HepG2 (cell line): Measurements from ENCODE around the gene HIVEP2. TPM values are rescaled to one million over a fixed set of nuclear protein-coding genes. Genes with fewer than 3 reads are reported as not detected.

Experiments used
- ATAC-seq: fragments of 200-7000 bp; cut with Tn5 transposase; 3 replicates; pipeline ENCODE4 v1.9.1; 2020; ENCODE audit warnings: mild to moderate bottlenecking, moderate library complexity
- BruUV-seq: library from RNA; stranded (reverse); fragments of 400-500 nt; replicated peaks from 2 replicates; lab custom pipeline; 2021; lab: Mats Ljungman, UMichigan
- CTCF ChIA-PET: fragments of 300-600 bp; formaldehyde crosslinking; extraction: SDS; loops from one replicate; lab custom pipeline; 2021; ENCODE audit warnings: low total read pairs, inconsistent platforms, low intra/inter-chr PET ratio; lab: Yijun Ruan, JAX
- POLR2A ChIA-PET: fragments of 350-600 bp; sonication (Branson Sonifier 250); formaldehyde crosslinking; loops from one replicate; lab custom pipeline; 2020; ENCODE audit warnings: antibody characterized with exemption, inconsistent platforms; lab: Yijun Ruan, JAX
- DNase-seq: peaks from one replicate; pipeline ENCODE4 v3.0.0-alpha.2; 2015; ENCODE audit warnings: low spot score
- FAIRE-seq: peaks from 3 replicates; lab custom pipeline; 2011; peaks lifted over from hg19 to GRCh38; lab: Jason Lieb, UNC
- H2AFZ ChIP-seq: one replicate; pipeline ENCODE4 v1.6.1; 2011; ENCODE audit warnings: low read length, inconsistent platforms
- H3K27ac ChIP-seq: fragments of 300-600 bp; 3 replicates; pipeline ENCODE4 v1.8.0; 2011; ENCODE audit warnings: mixed run types, mild to moderate bottlenecking, mixed read lengths, low read length, inconsistent platforms; ENCODE audit not compliant: insufficient read depth; ENCODE audit errors: extremely low read length
- H3K27me3 ChIP-seq, 2 experiments: fragments of 200-600 bp in 1 of 2; 2 replicates in 1 of 2; 3 replicates in 1 of 2; pipeline versions ENCODE4 v1.6.0 to v1.8.0; 2011; ENCODE audit warnings: low read length in 2 of 2, mild to moderate bottlenecking in 2 of 2, moderate library complexity in 2 of 2, inconsistent platforms in 1 of 2; ENCODE audit not compliant: insufficient read depth in 2 of 2, control insufficient read depth in 1 of 2
- H3K36me3 ChIP-seq, 2 experiments: fragments of 200-600 bp in 1 of 2; replicated peaks in 1 of 2; 2 replicates in 1 of 2; 3 replicates in 1 of 2; pipeline versions ENCODE4 v1.5.1 to v1.8.0; 2011; ENCODE audit warnings: low read length in 2 of 2, inconsistent platforms in 1 of 2; ENCODE audit not compliant: insufficient read depth in 2 of 2, control insufficient read depth in 1 of 2
- H3K4me1 ChIP-seq: 2 replicates; pipeline ENCODE4 v1.5.1; 2012; ENCODE audit warnings: low read length, inconsistent platforms; ENCODE audit not compliant: insufficient read depth
- H3K4me2 ChIP-seq: 2 replicates; pipeline ENCODE4 v1.6.0; 2011; ENCODE audit warnings: low read depth, low read length, inconsistent platforms
- H3K4me3 ChIP-seq, 3 experiments: fragments of 200-600 bp in 1 of 3; sonication (generic), shearing (Covaris generic) in 1 of 3; replicated peaks in 1 of 3; 2 replicates each; pipeline ENCODE4 v1.5.1; 2011 to 2016; ENCODE audit warnings: low read length in 3 of 3, inconsistent platforms in 2 of 3, low read depth in 2 of 3, mild to moderate bottlenecking in 2 of 3, control low read depth in 1 of 3, mixed read lengths in 1 of 3; ENCODE audit not compliant: insufficient read depth in 1 of 3
- H3K79me2 ChIP-seq: one replicate; pipeline ENCODE4 v1.6.1; 2011; ENCODE audit warnings: low read length, inconsistent platforms; ENCODE audit not compliant: insufficient read depth
- H3K9ac ChIP-seq: 2 replicates; pipeline ENCODE4 v1.6.0; 2011; ENCODE audit warnings: mild to moderate bottlenecking, low read depth, low read length, inconsistent platforms; ENCODE audit not compliant: insufficient read depth
- H3K9me3 ChIP-seq: 2 replicates; pipeline ENCODE4 v1.5.1; 2012; ENCODE audit warnings: mild to moderate bottlenecking, low read length
- H4K20me1 ChIP-seq: 2 replicates; pipeline ENCODE4 v1.6.0; 2011; ENCODE audit warnings: inconsistent platforms, mild to moderate bottlenecking, low read length, moderate library complexity; ENCODE audit not compliant: insufficient read depth
- ATF7 ChIP-seq, 2 experiments: fragments of 450-650 bp in 1 of 2; sonication (generic) in 1 of 2; formaldehyde crosslinking in 1 of 2; IDR thresholded peaks; 2 replicates each; pipeline versions ENCODE4 v1.4.0 to v1.6.1; 2016 to 2020; ENCODE audit warnings: antibody characterized with exemption in 1 of 2, mild to moderate bottlenecking in 1 of 2, missing genetic modification reagents in 1 of 2
- CEBPB ChIP-seq: IDR thresholded peaks from 2 replicates; pipeline ENCODE4 v1.6.1; 2011; ENCODE audit warnings: low read depth, low read length, improper control_type of control experiment, borderline replicate concordance
- FOXC1 ChIP-seq: sonication (generic); formaldehyde crosslinking; IDR thresholded peaks from 2 replicates; pipeline ENCODE4 v1.8.0; 2022; ENCODE audit warnings: mild to moderate bottlenecking, missing genetic modification reagents, borderline replicate concordance
- HDAC1 ChIP-seq: sonication (generic); formaldehyde crosslinking; IDR thresholded peaks from 2 replicates; pipeline ENCODE4 v1.5.1; 2020; ENCODE audit warnings: mild to moderate bottlenecking, missing genetic modification reagents
- HNRNPH1 ChIP-seq: fragments of 200-400 bp; formaldehyde crosslinking; optimal IDR thresholded peaks from 2 replicates; pipeline ENCODE3; 2017; ENCODE audit warnings: mild to moderate bottlenecking, low read depth, low read length
- RARG ChIP-seq: sonication (generic); formaldehyde crosslinking; IDR thresholded peaks from 2 replicates; pipeline ENCODE4 v1.4.0; 2020; ENCODE audit warnings: low read depth, mild to moderate bottlenecking, missing genetic modification reagents
- SOX6 ChIP-seq, 2 experiments: fragments of 450-650 bp in 1 of 2; sonication (generic) in 1 of 2; formaldehyde crosslinking in 1 of 2; IDR thresholded peaks; 2 replicates each; pipeline versions ENCODE4 v1.4.0 to v1.6.1; 2017 to 2020; ENCODE audit warnings: antibody characterized with exemption in 1 of 2, mild to moderate bottlenecking in 1 of 2, missing genetic modification reagents in 1 of 2
- XBP1 ChIP-seq: sonication (generic); formaldehyde crosslinking; IDR thresholded peaks from 2 replicates; pipeline ENCODE4 v1.5.0; 2020; ENCODE audit warnings: missing genetic modification reagents
- WGBS: methylation state at CpG from one replicate; pipeline ENCODE4 v1.1.6; 2017; ENCODE audit warnings: low lambda C conversion rate; 5-methylcytosine and 5-hydroxymethylcytosine counted together
- in situ Hi-C: cut with HindIII; loops from 2 replicates; pipeline ENCODE4 v1.10.0; 2017; ENCODE audit warnings: low pct_unique_long_range_greater_than_20kb; ENCODE audit not compliant: extremely low pct_ligation_motif_present
- intact Hi-C: fragments of 100-400 bp; cut with micrococcal nuclease; formaldehyde crosslinking; loops from one replicate; pipeline ENCODE4 v1.10.0; 2022; ENCODE audit not compliant: unreplicated experiment
- polyA plus RNA-seq, 8 experiments: library from polyadenylated mRNA; depleted of rRNA in 3 of 8; stranded (reverse) in 7 of 8; unstranded in 1 of 8; fragments of >200 nt; fragmentation: Illumina TruSeq in 4 of 8; extraction: Trizol in 4 of 8; gene quantifications; 2 replicates each; pipeline versions ENCODE4 v1.2.1 to v1.2.3, GENCODE V29; 2011 to 2016; ENCODE audit warnings: low read depth in 4 of 8, missing spikeins in 1 of 8, mixed read lengths in 1 of 8; ENCODE audit not compliant: insufficient read depth in 1 of 8
- total RNA-seq, 5 experiments: library from RNA; depleted of rRNA; stranded (reverse); fragments of >200 nt; fragmentation: Illumina TruSeq; extraction: Trizol; gene quantifications; 2 replicates each; pipeline ENCODE4 v1.2.3, GENCODE V29; 2016; ENCODE audit warnings: low read depth in 1 of 5
- TF ChIP-seq, protein P1 (sequence below): sonication (generic); formaldehyde crosslinking; IDR thresholded peaks from 2 replicates; pipeline ENCODE4 v1.5.0; 2020; ENCODE audit warnings: mild to moderate bottlenecking, missing genetic modification reagents
- TF ChIP-seq, protein P2 (sequence below): sonication (generic); formaldehyde crosslinking; conservative IDR thresholded peaks from 2 replicates; pipeline ENCODE4 v1.4.0; 2020; ENCODE audit warnings: mild to moderate bottlenecking, missing genetic modification reagents, moderate library complexity

HIVEP2 gene
- total and polyA plus RNA-seq, 2 of the 13 experiments (the other 11 are each of a cell fraction or from before 2014, with no cell fraction given), result 3.4 to 12.9 TPM

DNA sequence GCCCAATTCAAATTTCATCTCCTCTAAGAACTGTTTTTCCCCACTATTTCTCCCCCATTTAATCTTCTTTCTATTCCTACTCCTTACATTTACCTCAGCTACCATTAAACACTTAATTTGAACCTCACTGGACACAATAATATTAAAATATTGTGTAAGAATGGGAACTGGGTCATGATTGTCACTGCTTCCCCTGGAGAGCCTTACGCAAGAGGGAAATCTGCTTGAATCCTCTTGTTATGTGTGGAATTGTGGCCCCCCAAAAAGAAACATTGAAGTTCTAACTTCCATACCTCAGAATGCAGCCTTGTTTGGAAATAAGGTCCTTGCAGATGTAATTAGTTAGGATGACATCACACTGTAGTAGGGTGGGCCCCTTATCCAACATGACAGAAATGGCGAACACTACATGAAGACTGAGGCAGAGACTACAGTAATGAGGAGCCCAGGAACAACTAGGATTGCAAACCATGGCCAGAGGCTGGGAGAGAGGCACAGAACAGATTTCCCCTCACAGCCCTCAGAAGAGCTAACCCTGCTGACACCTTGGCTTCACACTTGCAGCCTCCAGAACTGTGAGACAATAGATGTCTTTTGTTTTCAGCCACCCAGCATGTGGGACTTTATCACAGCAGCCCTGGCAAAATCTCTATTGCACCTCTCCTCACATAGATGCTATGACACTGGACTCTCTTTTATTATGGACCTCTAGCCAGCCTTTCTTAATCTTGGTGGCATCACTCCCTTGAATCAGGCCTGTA is 29.9 kb downstream of the HIVEP2 start:
- BruUV-seq, result no TSS peak
- WGBS, result 99% methylated on average over 2 of the region's 2 CpGs
- Histone ChIP-seq H3K9ac (no peak overlapping the region), H3K36me3 (no peaks in the 10 kb centered on the region), H3K9me3 (no peaks in the 10 kb centered on the region), H3K79me2 (no peaks in the 10 kb centered on the region), H3K27ac (no peak overlapping the region), H2AFZ (no peak overlapping the region), H3K4me1 (no peaks in the 10 kb centered on the region), H3K4me3 (no peak overlapping the region), H3K4me2 (no peak overlapping the region), H3K27me3 (no peaks in the 10 kb centered on the region)
- no peak for ATAC-seq
- intact Hi-C loops (no loop called here), in situ Hi-C loops (no loop called here)
- FAIRE-seq, result no peak
- DNase-seq, result no peak
- CTCF ChIA-PET, result no interaction called here
- POLR2A ChIA-PET, result no interaction called here
- TF ChIP-seq HNRNPH1, result no peak
- TF ChIP-seq ATF7 (IDR thresholded peaks at IDR 0.05), result peak; percentile 47
- TF ChIP-seq ATF7 (CRISPR knock-in tag; IDR thresholded peaks at IDR 0.05), result no peak
- TF ChIP-seq CEBPB, result peak; percentile 65; the same call in 1 of the 2 replicates
- TF ChIP-seq, all 625 proteins: peak for 2
- H4K20me1 ChIP-seq, result no peaks in the 10 kb centered on the region; the same call in 1 of the 2 replicates

DNA sequence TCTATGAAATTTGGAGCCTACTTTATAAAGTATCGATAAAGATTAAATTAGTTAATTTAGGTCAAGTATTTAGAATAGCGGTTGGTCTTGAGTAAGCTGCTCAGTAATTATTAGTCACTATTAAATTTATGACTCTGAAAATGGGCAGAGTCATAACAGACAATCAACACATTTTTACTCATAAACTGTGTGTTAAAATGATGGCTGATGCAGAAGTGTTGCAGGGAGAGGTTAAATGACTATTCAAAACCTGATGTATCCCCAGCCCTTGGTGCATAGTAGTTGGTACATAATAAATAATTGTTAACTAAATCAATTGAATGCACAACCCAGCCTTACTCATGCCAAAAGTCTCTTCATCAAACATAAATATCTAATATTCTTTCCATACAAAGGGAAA is 30.6 kb downstream of the HIVEP2 start:
- FAIRE-seq, result no peak
- CTCF ChIA-PET, result no interaction called here
- Histone ChIP-seq H3K9me3 (no peaks in the 10 kb centered on the region), H3K4me3 (no peak overlapping the region), H3K79me2 (no peaks in the 10 kb centered on the region), H3K4me1 (no peaks in the 10 kb centered on the region), H3K27me3 (no peaks in the 10 kb centered on the region), H3K9ac (no peak overlapping the region), H3K4me2 (no peak overlapping the region), H2AFZ (no peak overlapping the region), H4K20me1 (no peaks in the 10 kb centered on the region; the same call in 1 of the 2 replicates), H3K27ac (no peak overlapping the region), H3K36me3 (no peaks in the 10 kb centered on the region)
- intact Hi-C loops, result no loop called here
- 95% methylated on average over 2 of the region's 2 CpGs for WGBS
- no peak for ATAC-seq
- no peak for DNase-seq
- in situ Hi-C loops, result no loop called here
- no TSS peak for BruUV-seq
- POLR2A ChIA-PET, result no interaction called here
- no peak for TF ChIP-seq XBP1 (CRISPR knock-in tag)
- TF ChIP-seq HDAC1 (CRISPR knock-in tag), result no peak
- TF ChIP-seq, protein P1, sequence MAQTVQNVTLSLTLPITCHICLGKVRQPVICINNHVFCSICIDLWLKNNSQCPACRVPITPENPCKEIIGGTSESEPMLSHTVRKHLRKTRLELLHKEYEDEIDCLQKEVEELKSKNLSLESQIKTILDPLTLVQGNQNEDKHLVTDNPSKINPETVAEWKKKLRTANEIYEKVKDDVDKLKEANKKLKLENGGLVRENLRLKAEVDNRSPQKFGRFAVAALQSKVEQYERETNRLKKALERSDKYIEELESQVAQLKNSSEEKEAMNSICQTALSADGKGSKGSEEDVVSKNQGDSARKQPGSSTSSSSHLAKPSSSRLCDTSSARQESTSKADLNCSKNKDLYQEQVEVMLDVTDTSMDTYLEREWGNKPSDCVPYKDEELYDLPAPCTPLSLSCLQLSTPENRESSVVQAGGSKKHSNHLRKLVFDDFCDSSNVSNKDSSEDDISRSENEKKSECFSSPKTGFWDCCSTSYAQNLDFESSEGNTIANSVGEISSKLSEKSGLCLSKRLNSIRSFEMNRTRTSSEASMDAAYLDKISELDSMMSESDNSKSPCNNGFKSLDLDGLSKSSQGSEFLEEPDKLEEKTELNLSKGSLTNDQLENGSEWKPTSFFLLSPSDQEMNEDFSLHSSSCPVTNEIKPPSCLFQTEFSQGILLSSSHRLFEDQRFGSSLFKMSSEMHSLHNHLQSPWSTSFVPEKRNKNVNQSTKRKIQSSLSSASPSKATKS (CRISPR knock-in tag), result no peak
- no peak for TF ChIP-seq SOX6 (IDR thresholded peaks at IDR 0.05)
- TF ChIP-seq SOX6 (CRISPR knock-in tag; IDR thresholded peaks at IDR 0.05), result no peak
- TF ChIP-seq FOXC1 (CRISPR knock-in tag), result no peak
- TF ChIP-seq, protein P2, sequence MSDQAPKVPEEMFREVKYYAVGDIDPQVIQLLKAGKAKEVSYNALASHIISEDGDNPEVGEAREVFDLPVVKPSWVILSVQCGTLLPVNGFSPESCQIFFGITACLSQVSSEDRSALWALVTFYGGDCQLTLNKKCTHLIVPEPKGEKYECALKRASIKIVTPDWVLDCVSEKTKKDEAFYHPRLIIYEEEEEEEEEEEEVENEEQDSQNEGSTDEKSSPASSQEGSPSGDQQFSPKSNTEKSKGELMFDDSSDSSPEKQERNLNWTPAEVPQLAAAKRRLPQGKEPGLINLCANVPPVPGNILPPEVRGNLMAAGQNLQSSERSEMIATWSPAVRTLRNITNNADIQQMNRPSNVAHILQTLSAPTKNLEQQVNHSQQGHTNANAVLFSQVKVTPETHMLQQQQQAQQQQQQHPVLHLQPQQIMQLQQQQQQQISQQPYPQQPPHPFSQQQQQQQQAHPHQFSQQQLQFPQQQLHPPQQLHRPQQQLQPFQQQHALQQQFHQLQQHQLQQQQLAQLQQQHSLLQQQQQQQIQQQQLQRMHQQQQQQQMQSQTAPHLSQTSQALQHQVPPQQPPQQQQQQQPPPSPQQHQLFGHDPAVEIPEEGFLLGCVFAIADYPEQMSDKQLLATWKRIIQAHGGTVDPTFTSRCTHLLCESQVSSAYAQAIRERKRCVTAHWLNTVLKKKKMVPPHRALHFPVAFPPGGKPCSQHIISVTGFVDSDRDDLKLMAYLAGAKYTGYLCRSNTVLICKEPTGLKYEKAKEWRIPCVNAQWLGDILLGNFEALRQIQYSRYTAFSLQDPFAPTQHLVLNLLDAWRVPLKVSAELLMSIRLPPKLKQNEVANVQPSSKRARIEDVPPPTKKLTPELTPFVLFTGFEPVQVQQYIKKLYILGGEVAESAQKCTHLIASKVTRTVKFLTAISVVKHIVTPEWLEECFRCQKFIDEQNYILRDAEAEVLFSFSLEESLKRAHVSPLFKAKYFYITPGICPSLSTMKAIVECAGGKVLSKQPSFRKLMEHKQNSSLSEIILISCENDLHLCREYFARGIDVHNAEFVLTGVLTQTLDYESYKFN (CRISPR knock-in tag), result no peak
- no peak for TF ChIP-seq RARG (CRISPR knock-in tag)
